ENCODE measurements around the gene STK32C.

DNA sequence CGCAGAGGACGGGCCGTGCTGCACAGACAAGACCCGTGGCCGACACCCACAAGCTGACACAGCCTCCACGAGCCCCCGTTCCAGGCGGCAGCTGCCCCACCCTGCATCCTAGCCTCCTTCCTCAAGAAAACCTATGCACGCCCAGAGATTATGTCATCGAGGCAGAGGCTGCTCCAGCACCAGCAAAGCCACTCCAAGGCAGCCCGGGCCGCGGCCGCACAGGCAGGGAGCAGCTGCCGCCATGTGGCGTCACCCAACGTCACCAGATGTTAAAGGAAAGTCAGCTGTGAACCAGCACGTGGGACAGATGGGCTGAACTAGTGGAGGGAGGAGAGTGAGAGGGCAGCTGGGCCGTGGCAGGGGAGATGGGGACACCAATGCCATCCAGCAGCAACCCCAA is 59.8 kb downstream of the STK32C start:
- TF ChIP-seq, protein P1, sequence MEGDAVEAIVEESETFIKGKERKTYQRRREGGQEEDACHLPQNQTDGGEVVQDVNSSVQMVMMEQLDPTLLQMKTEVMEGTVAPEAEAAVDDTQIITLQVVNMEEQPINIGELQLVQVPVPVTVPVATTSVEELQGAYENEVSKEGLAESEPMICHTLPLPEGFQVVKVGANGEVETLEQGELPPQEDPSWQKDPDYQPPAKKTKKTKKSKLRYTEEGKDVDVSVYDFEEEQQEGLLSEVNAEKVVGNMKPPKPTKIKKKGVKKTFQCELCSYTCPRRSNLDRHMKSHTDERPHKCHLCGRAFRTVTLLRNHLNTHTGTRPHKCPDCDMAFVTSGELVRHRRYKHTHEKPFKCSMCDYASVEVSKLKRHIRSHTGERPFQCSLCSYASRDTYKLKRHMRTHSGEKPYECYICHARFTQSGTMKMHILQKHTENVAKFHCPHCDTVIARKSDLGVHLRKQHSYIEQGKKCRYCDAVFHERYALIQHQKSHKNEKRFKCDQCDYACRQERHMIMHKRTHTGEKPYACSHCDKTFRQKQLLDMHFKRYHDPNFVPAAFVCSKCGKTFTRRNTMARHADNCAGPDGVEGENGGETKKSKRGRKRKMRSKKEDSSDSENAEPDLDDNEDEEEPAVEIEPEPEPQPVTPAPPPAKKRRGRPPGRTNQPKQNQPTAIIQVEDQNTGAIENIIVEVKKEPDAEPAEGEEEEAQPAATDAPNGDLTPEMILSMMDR (conservative IDR thresholded peaks at IDR 0.05; ENCODE audit: low read depth, low read length) = no peak
- TF ChIP-seq EZH2 (IDR thresholded peaks at IDR 0.05; ENCODE audit: borderline replicate concordance, low read depth, low read length, poor library complexity, severe bottlenecking) = no peak

All from A673 (cell line).